Activated T-helper 9 cell treated with anti-CD3 and anti-CD28 coated beads, Interleukin-2, amount 50 U/mL, for 16 hours (primary cell): ENCODE data around the gene KRABD2.
A peak's percentile ranks its signal among the peaks of the same experiment; 100 is the strongest.
"Not testable (repeated sequence)": the region's sequence is repeated elsewhere in the genome, so short reads cannot be mapped to it uniquely, and the experiment has no call there.

Source experiments
- DNase-seq: peaks from one replicate; pipeline ENCODE4 v3.0.0-alpha.2; 2020; ENCODE audit warnings: low read depth

The KRABD2 gene

DNA sequence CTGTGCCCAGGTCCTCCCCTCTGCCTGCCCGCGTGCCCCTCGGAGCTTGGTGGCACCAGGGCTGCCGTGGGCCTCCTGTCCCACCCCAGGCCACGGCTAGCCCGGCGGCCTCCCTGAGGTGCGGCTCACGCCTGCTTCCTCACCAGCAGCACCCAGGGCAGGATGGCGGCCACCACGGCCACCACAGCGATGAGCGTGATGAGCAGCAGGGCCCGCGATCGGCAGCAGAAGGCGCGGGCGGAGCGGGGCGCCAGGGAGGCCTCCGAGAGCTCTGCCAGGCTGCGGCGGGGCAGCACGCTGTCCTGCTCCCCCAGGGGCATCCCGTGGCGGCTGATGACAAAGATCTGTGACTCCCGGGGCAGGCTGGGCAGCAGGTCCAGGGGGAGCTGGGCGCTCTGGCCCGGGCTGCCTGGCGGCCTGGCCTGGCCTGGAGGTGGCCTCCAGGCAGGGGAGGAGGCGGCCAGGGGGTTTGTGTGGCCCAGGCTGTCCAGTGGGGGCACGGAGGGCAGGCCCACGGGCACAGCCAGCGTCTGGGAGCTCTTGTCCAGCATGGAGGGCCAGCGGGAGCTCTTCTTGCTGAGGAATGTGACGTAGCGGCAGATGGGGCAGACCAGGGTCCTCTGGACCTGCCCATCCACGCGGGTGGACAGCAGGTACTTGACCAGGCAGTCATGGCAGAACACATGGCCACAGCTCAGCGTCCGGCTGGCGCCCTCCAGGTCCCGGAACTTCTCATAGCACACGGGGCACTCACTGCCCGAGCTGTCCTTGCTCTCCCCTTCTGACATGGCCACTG lies 16.4 kb upstream of the KRABD2 start:
- DNase-seq: no peak

GRCh38 chr17:8392274-8392673 lies 15.8 kb upstream of the KRABD2 start:
- DNase-seq: no peak

- no peak for DNase-seq
These were observed 15.2 kb upstream of the KRABD2 start for GRCh38 chr17:8391711-8392110.

- DNase-seq: no peak
These were observed 11.6 kb upstream of the KRABD2 start for GRCh38 chr17:8387914-8388651.

DNA sequence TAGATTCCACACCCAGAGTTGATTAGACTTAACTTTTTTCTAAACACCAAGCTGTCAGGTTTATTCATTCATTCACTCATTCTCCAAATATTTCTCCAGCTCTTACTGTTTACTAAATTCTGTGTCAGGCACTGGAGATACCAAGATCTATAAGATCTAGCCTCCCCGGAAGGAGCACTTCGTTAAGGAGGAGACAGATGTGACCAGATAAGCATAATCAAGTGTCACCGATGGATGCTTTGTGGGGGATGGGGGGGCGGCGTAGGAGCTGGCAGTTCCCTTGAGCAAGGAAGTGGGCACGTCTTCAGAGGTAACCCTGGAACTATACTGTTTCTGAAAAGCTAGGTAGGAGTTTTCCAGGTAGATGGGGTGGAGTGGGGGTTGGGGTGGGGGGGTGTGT lies 10.3 kb upstream of the KRABD2 start:
- DNase-seq: no peak

DNA sequence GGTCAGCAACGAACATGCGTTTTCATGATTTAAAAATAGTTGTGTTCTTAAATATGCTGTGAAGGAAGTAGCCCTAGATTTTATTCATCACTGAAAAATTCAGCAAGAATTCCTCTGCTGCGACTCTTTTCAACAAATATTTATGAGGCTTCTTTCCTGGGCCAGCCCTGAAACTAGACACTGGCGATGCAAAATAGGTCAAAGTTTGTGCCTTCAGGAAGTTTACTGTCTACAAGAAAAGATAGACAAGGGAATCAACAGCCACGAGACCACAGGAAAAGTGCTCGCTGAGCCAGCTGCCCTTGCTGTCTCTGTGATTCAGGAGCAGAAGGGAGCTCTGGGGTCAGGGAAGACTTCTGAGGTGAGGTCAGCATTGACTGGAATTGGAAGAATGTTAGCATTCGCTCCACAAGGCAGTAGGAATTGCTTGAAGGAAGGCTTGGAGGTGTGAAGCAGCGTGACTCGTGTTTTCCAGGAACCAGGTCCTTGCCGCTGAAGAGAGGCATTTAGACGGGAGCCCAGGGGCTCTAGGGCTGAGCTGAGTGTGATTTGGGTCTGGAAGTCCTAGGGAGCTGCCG lies 8.4 kb upstream of the KRABD2 start:
- DNase-seq: no peak

DNA sequence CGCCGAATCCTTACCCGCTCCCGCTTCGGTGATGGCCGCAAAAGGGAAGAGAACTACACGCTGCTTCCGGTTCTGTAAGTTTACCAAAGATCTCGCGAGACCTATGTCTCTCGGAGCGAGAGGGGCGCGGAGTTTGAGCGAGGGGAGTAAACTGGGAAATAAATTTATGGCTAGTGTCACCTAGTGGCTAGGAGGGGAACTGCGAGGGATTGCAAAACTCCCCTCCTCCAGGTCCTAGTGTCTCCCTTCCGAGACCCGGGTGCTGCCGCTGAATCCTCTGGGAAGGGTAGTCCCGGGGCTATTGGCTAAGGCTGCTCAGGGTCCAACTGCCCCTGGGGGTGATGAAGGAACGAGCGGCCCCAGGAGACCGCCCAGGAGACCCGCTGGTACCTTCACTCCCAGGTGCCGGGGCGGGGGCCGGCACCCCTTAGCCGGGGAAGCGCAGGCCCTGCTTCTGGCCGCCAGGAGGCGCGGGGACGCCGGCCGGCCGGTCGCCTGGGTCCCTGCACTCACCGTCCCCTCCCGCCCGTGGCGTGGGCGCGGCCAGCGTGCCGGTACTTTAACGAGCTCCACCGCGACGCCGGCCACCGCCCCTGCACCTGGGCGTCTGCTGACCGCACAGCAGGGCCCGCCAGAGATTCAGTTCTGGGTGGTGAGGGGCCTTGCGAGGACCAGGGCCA lies 6.8 kb upstream of the KRABD2 start, which contains the start of gene RPL26:
Gene RPL26, minus strand, starts transcription at position 51 of the 680 bp plus-strand sequence. CDS start 883 bp downstream, outside the sequence.
- peak; percentile 88 for DNase-seq

- DNase-seq: no peak
These were observed 6.3 kb upstream of the KRABD2 start for GRCh38 chr17:8382880-8383142.

DNA sequence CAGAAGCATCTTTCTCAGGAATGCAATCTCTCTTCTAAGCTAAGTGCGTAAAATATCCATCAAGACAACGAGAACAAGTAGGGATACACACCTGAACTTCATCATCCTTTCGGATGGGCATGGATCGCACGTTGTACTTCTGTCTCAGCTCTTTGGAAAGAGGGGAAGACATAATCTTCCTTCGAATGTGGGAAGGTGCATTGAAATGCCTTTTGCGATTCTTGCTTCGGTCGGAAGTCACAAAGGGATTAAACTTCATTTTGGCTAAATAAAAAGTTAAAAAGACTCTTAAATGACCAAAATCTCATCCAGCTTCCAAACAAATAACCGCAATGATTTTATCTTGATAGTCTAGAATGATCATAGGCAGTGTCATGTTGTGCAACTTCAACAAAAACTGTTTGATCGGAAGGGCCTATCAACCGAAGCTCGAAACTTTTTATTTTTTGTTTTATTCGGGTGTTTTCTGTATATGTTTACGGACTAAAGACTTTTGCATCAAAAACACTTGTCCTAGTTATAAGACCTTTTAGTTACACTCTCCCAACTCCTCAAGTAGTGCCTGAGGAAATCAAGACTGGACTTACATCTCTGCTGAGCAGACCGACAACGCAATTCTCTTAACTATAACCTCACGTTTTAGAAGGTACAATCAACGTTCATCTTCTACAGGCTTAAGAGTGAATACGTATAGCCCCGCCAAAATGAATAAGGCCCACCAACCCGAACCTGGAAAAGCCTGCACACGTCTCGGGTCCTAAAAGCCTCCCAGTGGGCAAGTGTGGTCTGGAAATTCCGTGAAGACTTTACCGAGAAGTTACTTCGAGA lies 5.8 kb upstream of the KRABD2 start:
- no peak for DNase-seq

DNA sequence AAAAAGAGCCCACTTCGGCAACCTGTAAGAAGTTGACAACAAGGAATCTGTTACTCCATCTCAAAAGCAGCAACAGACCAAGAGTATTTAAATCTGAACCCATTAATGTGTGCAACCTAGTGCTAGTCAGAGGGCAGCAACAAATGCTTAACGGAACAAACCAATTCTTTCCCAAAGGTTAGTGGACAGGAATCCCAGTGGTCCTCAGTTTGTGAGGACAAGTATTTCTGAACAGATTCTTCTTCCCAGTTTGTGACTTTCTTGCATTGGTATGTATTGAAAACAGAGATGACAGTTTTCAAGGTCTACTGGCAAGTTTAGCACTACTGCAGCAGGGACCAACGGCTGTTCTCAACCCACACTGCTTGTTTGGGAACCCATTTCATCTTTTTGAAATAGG lies 3.5 kb upstream of the KRABD2 start:
- DNase-seq: no peak

DNA sequence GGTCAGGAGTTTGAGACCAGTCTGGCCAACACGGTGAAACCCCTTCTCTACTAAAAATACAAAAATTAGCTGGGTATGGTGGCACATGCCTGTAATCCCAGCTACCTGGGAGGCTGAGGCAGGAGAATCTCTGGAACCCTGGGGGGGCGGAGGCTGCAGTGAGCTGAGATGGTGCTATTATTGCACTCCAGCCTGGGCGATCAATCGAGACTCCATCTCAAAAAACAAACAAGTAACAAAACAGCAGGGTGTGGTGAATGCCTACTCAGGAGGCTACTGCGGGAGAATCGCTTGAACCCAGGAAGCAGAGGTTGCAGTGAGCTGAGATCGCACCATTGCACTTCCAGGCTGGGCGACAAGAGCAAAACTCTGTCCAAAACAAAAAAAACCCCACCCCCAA lies 1.6 kb upstream of the KRABD2 start:
- not testable (repeated sequence) for DNase-seq

DNA sequence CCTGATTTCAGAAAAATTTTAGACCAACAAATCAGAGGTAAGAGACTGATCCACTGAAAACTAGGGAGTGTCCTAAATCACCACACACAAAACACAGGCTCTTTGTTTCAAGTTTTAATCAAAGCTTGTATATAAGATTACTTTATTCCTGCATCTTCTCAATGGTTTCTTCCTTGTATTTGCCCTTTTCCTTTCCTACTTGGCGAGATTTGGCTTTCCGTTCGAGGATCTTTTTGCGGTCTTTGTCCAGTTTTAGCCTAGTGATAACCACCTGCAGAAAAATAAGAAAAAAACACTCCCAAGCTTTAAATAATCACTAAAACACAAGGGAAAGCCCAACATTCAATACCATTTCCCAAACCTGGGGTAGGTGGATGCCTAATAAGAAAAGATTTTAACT lies 918 bp upstream of the KRABD2 start:
- DNase-seq: no peak

GRCh38 chr17:8375738-8376259 lies 705 bp downstream of the KRABD2 start:
- DNase-seq: no peak

DNA sequence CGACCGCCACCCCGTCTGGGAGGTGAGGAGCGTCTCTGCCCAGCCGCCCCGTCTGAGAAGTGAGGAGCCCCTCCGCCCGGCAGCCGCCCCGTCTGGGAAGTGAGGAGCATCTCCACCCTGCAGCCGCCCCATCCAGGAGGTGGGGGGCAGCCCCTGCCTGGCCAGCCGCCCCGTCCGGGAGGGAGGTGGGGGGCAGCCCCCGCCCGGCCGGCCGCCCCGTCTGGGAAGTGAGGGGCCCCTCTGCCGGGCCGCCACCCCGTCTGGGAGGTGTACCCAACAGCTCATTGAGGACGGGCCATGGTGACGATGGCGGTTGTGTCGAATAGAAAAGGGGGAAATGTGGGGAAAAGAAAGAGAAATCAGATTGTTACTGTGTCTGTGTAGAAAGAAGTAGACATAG lies 2.6 kb downstream of the KRABD2 start:
- DNase-seq: not testable (repeated sequence)

DNA sequence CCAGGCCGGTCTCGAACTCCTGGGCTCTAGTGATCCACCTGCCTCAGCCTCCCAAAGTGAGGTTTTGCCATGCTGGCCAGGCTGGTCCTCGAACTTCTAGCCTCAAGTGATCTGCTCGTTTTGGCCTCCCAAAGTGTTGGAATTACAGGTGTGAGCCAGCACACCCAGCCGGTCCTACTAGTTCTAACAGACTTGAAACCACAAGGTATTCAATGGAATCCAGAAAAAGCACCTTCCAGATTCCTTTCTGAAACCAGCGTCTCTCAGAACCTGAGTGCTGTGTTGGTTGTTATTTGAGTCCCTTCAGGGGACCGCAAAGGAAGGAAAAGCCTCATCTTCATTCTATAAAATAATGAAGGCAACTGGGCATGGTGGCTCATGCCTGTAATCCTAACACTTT lies 4.1 kb downstream of the KRABD2 start:
- no peak for DNase-seq

- DNase-seq: no peak
These were observed 4.7 kb downstream of the KRABD2 start for GRCh38 chr17:8371786-8372185.

GRCh38 chr17:8369944-8370343 lies 6.6 kb downstream of the KRABD2 start:
- no peak for DNase-seq

- no peak for DNase-seq
These were observed 8.3 kb downstream of the KRABD2 start for GRCh38 chr17:8368193-8368592.

DNA sequence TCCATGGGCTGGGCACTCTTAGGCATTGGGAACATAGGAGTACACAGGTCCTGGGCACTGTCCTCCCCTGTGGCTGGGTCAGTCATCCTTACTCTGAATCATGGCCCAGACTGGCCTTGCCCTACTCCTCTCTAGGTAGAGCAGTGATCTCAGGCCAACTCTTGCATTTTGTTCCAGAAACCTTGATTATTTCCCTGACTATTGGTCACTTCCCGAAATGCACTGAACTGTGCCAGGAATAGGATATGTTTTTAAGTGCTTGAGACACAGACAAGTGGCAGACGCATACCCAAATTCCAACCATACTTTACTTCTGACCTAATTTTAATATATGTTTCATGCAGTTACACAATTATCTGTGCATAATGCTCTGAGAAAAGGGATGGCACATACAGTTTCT lies 10.3 kb downstream of the KRABD2 start:
- no peak for DNase-seq

- DNase-seq: no peak
These were observed 11.4 kb downstream of the KRABD2 start for GRCh38 chr17:8365143-8365542.

DNA sequence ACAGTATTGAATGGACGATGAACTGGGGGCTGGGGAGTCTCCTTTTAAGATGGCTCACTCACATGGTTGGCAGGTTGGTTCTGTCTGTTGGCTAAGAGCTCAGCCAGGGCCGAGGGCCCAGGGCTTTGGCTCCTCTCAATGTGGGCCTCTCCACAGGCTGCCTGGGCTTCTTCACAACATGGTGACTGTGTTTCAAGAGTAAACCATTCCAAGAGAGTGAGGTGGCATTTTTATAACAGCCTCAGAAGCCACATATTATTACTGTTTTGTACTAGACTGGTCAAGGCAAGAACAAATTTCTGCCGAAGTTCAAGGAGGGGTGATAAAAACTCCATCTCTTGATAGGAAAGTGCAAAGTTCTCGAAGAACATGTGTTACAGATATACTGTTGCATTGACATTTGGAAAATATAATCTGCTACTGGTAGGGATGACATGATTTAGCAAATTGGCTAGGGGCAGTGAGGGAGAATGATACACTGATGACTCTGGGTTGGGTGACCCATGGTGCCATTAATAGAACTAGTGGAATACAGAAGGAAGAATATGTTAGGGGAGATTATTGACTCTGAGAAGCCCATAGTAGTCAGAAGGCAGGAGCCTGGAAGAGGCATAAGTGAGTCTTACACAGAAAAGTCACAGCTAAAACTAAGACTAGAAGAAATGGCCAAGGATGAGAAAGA lies 13.7 kb downstream of the KRABD2 start:
- DNase-seq: no peak
